Heart right ventricle (tissue), 16 donors: ENCODE results near the gene CFAP157. TPM values are rescaled to one million over a fixed set of nuclear protein-coding genes. Genes with fewer than 3 reads are reported as not detected.

Experiments
- ATAC-seq, 8 donors: fragments of 200-7000 bp; cut with Tn5 transposase; one replicate each; pipeline ENCODE4 v1.9.1; 2020; ENCODE audit warnings: mild to moderate bottlenecking in 8 of 8, moderate library complexity in 8 of 8, moderate number of reproducible peaks in 1 of 8
- DNase-seq, 2 donors: peaks; one replicate each; pipeline ENCODE4 v3.0.0-alpha.2; 2020
- H3K27ac ChIP-seq, 10 donors: fragments of 200-600 bp; sonication (generic) in 2 of 10; one replicate each; pipeline versions ENCODE4 v1.5.0 to v1.8.0; 2020 to 2022; ENCODE audit warnings: mild to moderate bottlenecking in 3 of 10
- H3K27me3 ChIP-seq, 7 donors: fragments of 200-600 bp; one replicate each; pipeline ENCODE4 v1.8.0; 2021 to 2022; ENCODE audit warnings: mild to moderate bottlenecking in 2 of 7
- H3K36me3 ChIP-seq, 9 donors: fragments of 200-600 bp; sonication (generic) in 1 of 9; one replicate each; pipeline versions ENCODE4 v1.5.0 to v1.8.0; 2020 to 2022; ENCODE audit warnings: mild to moderate bottlenecking in 2 of 9
- H3K4me1 ChIP-seq, 9 donors: fragments of 200-600 bp; sonication (generic) in 1 of 9; one replicate each; pipeline versions ENCODE4 v1.5.0 to v1.8.0; 2020 to 2022; ENCODE audit warnings: mild to moderate bottlenecking in 4 of 9
- H3K4me3 ChIP-seq, 10 donors: fragments of 200-600 bp; sonication (generic) in 2 of 10; one replicate each; pipeline versions ENCODE4 v1.5.0 to v1.8.0; 2020 to 2022; ENCODE audit warnings: mild to moderate bottlenecking in 7 of 10, moderate library complexity in 2 of 10
- H3K9me3 ChIP-seq, 11 donors: fragments of 200-600 bp in 10 of 11; sonication (generic) in 2 of 11; one replicate each; pipeline versions ENCODE4 v1.5.0 to v1.8.0; 2013 to 2022; ENCODE audit warnings: mild to moderate bottlenecking in 2 of 11, control low read depth in 1 of 11, moderate library complexity in 1 of 11
- CTCF ChIP-seq, 9 donors: fragments of 200-600 bp; sonication (generic) in 2 of 9; IDR thresholded peaks; one replicate each; pipeline versions ENCODE4 v1.5.0 to v1.8.0; 2021 to 2022; ENCODE audit warnings: antibody characterized with exemption in 9 of 9, mild to moderate bottlenecking in 5 of 9, moderate library complexity in 1 of 9
- WGBS, 2 donors: extraction: QIAGEN DNeasy Blood & Tissue Kit; methylation state at CpG; one replicate each; pipeline ENCODE4 v1.1.7; 2013; ENCODE audit warnings: inconsistent platforms in 1 of 2; 5-methylcytosine and 5-hydroxymethylcytosine counted together
- intact Hi-C, 10 donors: fragments of 100-400 bp; cut with DNase I; formaldehyde crosslinking; loops; one replicate each; pipeline versions ENCODE4 v1.11.1 to v1.14.2; 2022
- polyA plus RNA-seq, 2 donors: library from polyadenylated mRNA; stranded (reverse); fragments of 200-250 nt; gene quantifications; one replicate each; pipeline ENCODE4 v1.2.3, GENCODE V29; 2013
- total RNA-seq, 10 donors: library from RNA; stranded (reverse); fragmentation: NEBNext Ultra II Directional in 3 of 10; extraction: Animal tissue kit (Norgen Biotek cat#: 25700) in 3 of 10; gene quantifications; one replicate each; pipeline versions ENCODE4 v1.2.1 to v1.2.4, GENCODE V29; 2021 to 2023
- donor health status: Arrhythmogenic right ventricular cardiomyopathy.
- donor health status: ischemic (EF 13 %, LVEDD 7.1; RV severe dilation, severe dysfunction).
- donor health status: healthy with polysubstance abuse.
- donor health status: DM: no; HTN: yes; CAD: no.
- donor health status: DM: no; HTN: no; CAD: no.
- donor health status: ischemic (EF 25% LVEDD 6.9; RV normal size, moderate dysfunction).
- donor health status: ischemic (EF 25% LVEDD 5.7; RV mildly dilated, moderate dysfunction).
- donor health status: healthy.
- donor health status: DM: yes; HTN: yes; CAD: no.
- donor health status: Ischemic cardiomyopathy.
- donor health status: ischemic (EF 35%, LVEDD 5.7; RV mildly dilated, moderate dysfunction).
- donor health status: nonischemic (EF 11% LVEDD 7.7; RV severe dilation, severe dysfunction).
- donor health status: DM: yes; HTN: yes; CAD: no.
- donor health status: PGD.
- donor health status: ischemic (EF 29% LVEDD 5.4; RV normal size, mild dysfunction).
- donor health status: nonischemic (EF 23%, LVEDD 6.1; RV moderate dilation, normal function).

Gene CFAP157
- total and polyA plus RNA-seq, 12 donors: 0.10 to 0.19 (median 0.14) TPM; not detected in 8

GRCh38 chr9:127730262-127730661 lies 23.5 kb downstream of the CFAP157 start:
- Histone ChIP-seq H3K27me3 (no peaks in the 10 kb centered on the region), H3K4me3 (no peak overlapping the region), H3K36me3 (peaks cover 0 to 28% (median 10%) of the 10 kb centered on the region in 9 donors), H3K4me1 (peaks cover 7 to 15% (median 8%) of the 10 kb centered on the region in 9 donors), H3K27ac (no peak overlapping the region), H3K9me3 (no peaks in the 10 kb centered on the region)
- ATAC-seq (no peak), DNase-seq (no peak)
- 84 to 91% methylated on average over 9 of the region's 9 CpGs for WGBS, 2 donors
- intact Hi-C loops: loop anchor here (5.0 to 10.0 kb wide), 7 partner anchors 138 to 228 kb away; partner anchors contain the start of gene AK1 (in 1 of the 10)
- no peak for TF ChIP-seq CTCF (IDR thresholded peaks at IDR 0.05)

- Histone ChIP-seq H3K27ac (no peak overlapping the region), H3K4me1 (peaks cover 10 to 21% (median 14%) of the 10 kb centered on the region in 9 donors), H3K36me3 (peaks cover 0 to 28% (median 10%) of the 10 kb centered on the region in 9 donors), H3K27me3 (no peaks in the 10 kb centered on the region), H3K9me3 (no peaks in the 10 kb centered on the region), H3K4me3 (no peak overlapping the region)
- TF ChIP-seq CTCF (IDR thresholded peaks at IDR 0.05): no peak
- DNase-seq: no peak
- WGBS, 2 donors: 89 to 91% methylated on average over 9 of the region's 9 CpGs
- no peak for ATAC-seq
- intact Hi-C loops: loop anchor here (5.0 to 10.0 kb wide), 7 partner anchors 139 to 229 kb away; partner anchors contain the start of gene AK1 (in 1 of the 10)
Measured at GRCh38 chr9:127730799-127731410, 24.1 kb downstream of the CFAP157 start.

DNA sequence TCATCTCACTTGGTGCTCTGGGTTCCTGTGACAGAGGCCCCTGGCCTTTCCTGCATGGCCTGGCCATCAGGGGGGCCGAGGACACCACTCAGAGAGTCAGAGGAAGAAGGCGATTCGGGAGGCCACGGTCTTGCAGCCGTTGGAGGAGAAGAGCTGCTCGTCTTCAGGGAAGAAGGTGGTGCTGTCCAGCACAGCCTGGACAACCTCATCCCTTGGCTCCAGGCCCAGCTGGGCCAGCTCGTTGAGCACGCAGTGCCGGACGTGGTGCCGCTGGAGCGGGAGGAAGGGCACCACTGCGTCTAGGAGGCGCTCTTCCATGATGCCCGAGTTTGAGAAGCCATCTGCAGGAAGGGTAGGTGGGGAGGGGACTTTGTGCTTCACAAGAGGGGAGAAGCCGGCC lies 25.1 kb downstream of the CFAP157 start:
- DNase-seq (no peak), ATAC-seq (no peak)
- Histone ChIP-seq H3K36me3 (peaks cover 0 to 28% (median 10%) of the 10 kb centered on the region in 9 donors), H3K4me1 (peaks cover 10 to 26% (median 14%) of the 10 kb centered on the region in 9 donors), H3K4me3 (no peak overlapping the region), H3K27ac (no peak overlapping the region), H3K9me3 (no peaks in the 10 kb centered on the region), H3K27me3 (no peaks in the 10 kb centered on the region)
- 76 to 78% methylated on average over 16 of the region's 16 CpGs for WGBS, 2 donors
- TF ChIP-seq CTCF (IDR thresholded peaks at IDR 0.05): no peak
- intact Hi-C loops: loop anchor here (2.0 to 10.0 kb wide), 9 partner anchors 139 to 230 kb away; partner anchors contain the start of gene AK1 (in 1 of the 10)

DNA sequence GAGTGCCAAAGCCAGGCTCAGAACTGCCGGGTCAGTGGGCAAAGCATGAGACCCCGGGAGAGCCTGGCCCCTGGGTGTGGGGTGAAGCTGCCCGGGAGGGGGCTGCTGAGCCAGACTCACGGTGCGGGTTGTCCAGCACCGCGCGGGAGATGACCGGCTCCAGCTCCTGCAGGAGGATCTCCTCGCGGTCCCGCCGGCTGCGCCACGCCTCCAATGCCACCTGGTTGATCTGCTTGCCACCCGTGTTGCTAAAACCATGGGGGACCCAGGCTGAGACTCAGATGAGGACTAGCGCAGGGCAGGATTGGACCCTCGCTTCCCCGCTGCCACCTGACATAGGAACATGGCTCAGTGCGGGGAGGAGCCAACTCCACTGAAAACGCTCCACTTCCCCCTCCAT lies 25.7 kb downstream of the CFAP157 start:
- intact Hi-C loops: loop anchor here (2.0 to 10.0 kb wide), 9 partner anchors 140 to 230 kb away; partner anchors contain the start of gene AK1 (in 1 of the 10)
- H3K27me3 ChIP-seq: no peaks in the 10 kb centered on the region
- peaks cover 0 to 28% (median 10%) of the 10 kb centered on the region in 9 donors for H3K36me3 ChIP-seq
- no peak for DNase-seq
- H3K4me1 ChIP-seq: peaks cover 10 to 30% (median 14%) of the 10 kb centered on the region in 9 donors
- ATAC-seq: no peak
- no peak overlapping the region for H3K27ac ChIP-seq
- WGBS, 2 donors: 92 to 94% methylated on average over 21 of the region's 21 CpGs
- no peak overlapping the region for H3K4me3 ChIP-seq
- TF ChIP-seq CTCF (IDR thresholded peaks at IDR 0.05): no peak
- H3K9me3 ChIP-seq: no peaks in the 10 kb centered on the region
